Measurements from ENCODE around the gene TRIM14.

- no peak for TF ChIP-seq CBX5 (IDR thresholded peaks at IDR 0.05; ENCODE audit: low read depth)
- no peak for TF ChIP-seq POLR2AphosphoS5 (IDR thresholded peaks at IDR 0.05; ENCODE audit: low read length)
- TF ChIP-seq CTCF (IDR thresholded peaks at IDR 0.05 in 2 of 3, conservative IDR thresholded peaks at IDR 0.05 in 1 of 3; ENCODE audit: control insufficient read depth in 2 of 3, extremely low read depth in 1 of 3, insufficient read depth in 1 of 3, low read depth in 3 of 3, low read length in 3 of 3): no peak
- TF ChIP-seq IKZF1 (conservative IDR thresholded peaks at IDR 0.05): no peak
- no peak for TF ChIP-seq JUNB (IDR thresholded peaks at IDR 0.05)
- no peak for TF ChIP-seq ZNF622 (IDR thresholded peaks at IDR 0.05)
- TF ChIP-seq POLR2AphosphoS2 (IDR thresholded peaks at IDR 0.05; ENCODE audit: low read depth, low read length): no peak
- TF ChIP-seq KDM1A (IDR thresholded peaks at IDR 0.05; ENCODE audit: borderline replicate concordance): no peak
- no peak for TF ChIP-seq ETV6 (conservative IDR thresholded peaks at IDR 0.05 in 1 of 2, IDR thresholded peaks at IDR 0.05 in 1 of 2; ENCODE audit: borderline replicate concordance in 1 of 2, low read depth in 1 of 2)
- TF ChIP-seq ZNF24 (IDR thresholded peaks at IDR 0.05): no peak
- TF ChIP-seq FOS (IDR thresholded peaks at IDR 0.05; ENCODE audit: borderline replicate concordance, extremely low read depth, insufficient read length): no peak
- no peak for TF ChIP-seq PRDM15 (CRISPR knock-in tag; IDR thresholded peaks at IDR 0.05)
- TF ChIP-seq CEBPB (IDR thresholded peaks at IDR 0.05; ENCODE audit: borderline replicate concordance in 1 of 2, low read depth in 2 of 2, low read length in 2 of 2): no peak
Measured at GRCh38 chr9:98020476-98021145, 98.4 kb downstream of the TRIM14 start.
